Measurements from ENCODE around the gene RAD21L1. TPM values are rescaled to one million over a fixed set of nuclear protein-coding genes. Genes with fewer than 3 reads are reported as not detected.

RAD21L1 gene
- total and polyA plus RNA-seq, 2 donors (not counting 3 experiments of a cell fraction or from before 2014, with no cell fraction given) = 0.06 TPM; not detected in 1

DNA sequence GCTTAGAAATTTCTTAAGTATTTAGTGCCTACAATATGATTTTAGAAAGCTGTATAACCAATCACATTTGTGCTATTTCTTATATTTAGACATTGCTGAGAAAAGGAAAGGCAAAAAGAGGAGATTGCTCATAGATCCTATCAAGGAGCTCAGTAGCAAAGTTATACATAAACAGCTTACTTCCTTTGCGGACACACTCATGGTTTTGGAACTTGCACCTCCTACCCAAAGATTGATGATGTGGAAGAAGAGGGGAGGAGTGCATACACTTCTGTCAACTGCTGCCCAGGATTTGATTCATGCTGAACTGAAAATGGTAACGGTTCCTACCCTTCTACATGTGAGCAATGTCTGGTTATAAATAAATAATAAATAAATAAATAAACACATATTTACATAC lies 16.7 kb downstream of the RAD21L1 start:
- BruUV-seq (replicated peaks) = no TSS peak
- dilution Hi-C loops (cut with MboI; ENCODE audit: extremely low pct_ligation_motif_present, low sequenced_read_pairs) (no loop called here), intact Hi-C loops (cut with micrococcal nuclease) (loop anchor here (1.0 kb wide), 1 partner anchor 24 kb away; the partner anchor contains the start of gene SNPH)
- DNase-seq (ENCODE audit: low read depth, low spot score) (peak; percentile 80), FAIRE-seq (peak; percentile 87)
- H3K4me1 ChIP-seq (ENCODE audit: control insufficient read depth, extremely low read depth, insufficient read depth, low read length) = peaks cover 24% of the 10 kb centered on the region
- peak overlapping the region; percentile 24 for H3K27ac ChIP-seq (ENCODE audit: insufficient read depth, low read depth, low read length)
- H3K4me2 ChIP-seq (ENCODE audit: insufficient read depth, low read length) = peak overlapping the region; percentile 28
- no peaks in the 10 kb centered on the region for H3K36me3 ChIP-seq (ENCODE audit: control insufficient read depth in 2 of 2, extremely low read depth in 1 of 2, insufficient read depth in 2 of 2, low read length in 2 of 2)
- no peaks in the 10 kb centered on the region for H3K9me1 ChIP-seq (replicated peaks; ENCODE audit: control insufficient read depth, extremely low read depth, insufficient read depth, low read length)
- no peaks in the 10 kb centered on the region for H3K79me2 ChIP-seq (ENCODE audit: control insufficient read depth, insufficient read depth, low read length)
- no peaks in the 10 kb centered on the region for H3K9me3 ChIP-seq (replicated peaks; ENCODE audit: control insufficient read depth, insufficient read depth, low read length)
- H3K27me3 ChIP-seq (ENCODE audit: control insufficient read depth in 2 of 2, insufficient read depth in 2 of 2, low read length in 2 of 2) = no peaks in the 10 kb centered on the region
- H3K9ac ChIP-seq (replicated peaks; ENCODE audit: extremely low read depth, insufficient read depth, low read length) = no peak overlapping the region
- H2AFZ ChIP-seq (ENCODE audit: low read depth, low read length) = no peak overlapping the region
- ChIA-PET POLR2A (no interaction called here), CTCF (interaction anchor here (0.9 to 2.3 kb wide), 4 partner anchors 16 to 224 kb away, joined by 4 to 9 read pairs (median 5); partner anchors contain the start of genes NSFL1C, RAD21L1 and SNPH)
- TF ChIP-seq POLR2A (IDR thresholded peaks at IDR 0.05; ENCODE audit: low read depth, low read length) (no peak), EZH2 (IDR thresholded peaks at IDR 0.05; ENCODE audit: borderline replicate concordance, low read depth, low read length, severe bottlenecking) (no peak), GATA2 (IDR thresholded peaks at IDR 0.05; ENCODE audit: insufficient read depth, insufficient read length, low read depth, low read length) (peak; percentile 95), MAX (IDR thresholded peaks at IDR 0.05; ENCODE audit: insufficient read depth, insufficient read length) (no peak), JUN (IDR thresholded peaks at IDR 0.05; ENCODE audit: borderline replicate concordance, insufficient read depth, insufficient read length, low read depth) (peak; percentile 75), CTCF (IDR thresholded peaks at IDR 0.05; ENCODE audit: extremely low read depth in 1 of 2, insufficient read depth in 1 of 2, low read depth in 1 of 2, low read length in 2 of 2) (no peak), POLR2AphosphoS5 (IDR thresholded peaks at IDR 0.05; ENCODE audit: insufficient read depth, low read depth, low read length) (peak; percentile 79), FOS (IDR thresholded peaks at IDR 0.05; ENCODE audit: borderline replicate concordance, insufficient read depth, low read length) (peak; percentile 69), MYC (IDR thresholded peaks at IDR 0.05; ENCODE audit: low read depth, low read length) (no peak)
- no peak overlapping the region for H3K4me3 ChIP-seq (replicated peaks in 1 of 3; ENCODE audit: insufficient read depth in 1 of 3, low read depth in 1 of 3, low read length in 3 of 3)
- H4K20me1 ChIP-seq (replicated peaks; ENCODE audit: control insufficient read depth, extremely low read depth, insufficient read depth, low read length) = no peaks in the 10 kb centered on the region
